Heart left ventricle (tissue), 13 donors: ENCODE measurements around the gene CEP63.

Experiments
- POLR2A ChIP-seq, 2 donors: fragments of 450-650 bp; IDR thresholded peaks; one replicate each; pipeline ENCODE4 v1.6.1; 2017; ENCODE audit warnings: antibody characterized with exemption in 2 of 2, mild to moderate bottlenecking in 2 of 2, moderate library complexity in 2 of 2
- TF ChIP-seq, protein P1 (sequence below), 12 donors: fragments of 200-600 bp; sonication (generic) in 4 of 12; IDR thresholded peaks; one replicate each; pipeline versions ENCODE4 v1.5.0 to v1.8.0; 2018 to 2022; ENCODE audit warnings: antibody characterized with exemption in 12 of 12, mild to moderate bottlenecking in 5 of 12
- donor health status: ischemic (EF 13 %, LVEDD 7.1; RV severe dilation, severe dysfunction).
- donor health status: DM: no; HTN: yes; CAD: no.
- donor health status: DM: no; HTN: no; CAD: no.
- donor health status: ischemic (EF 25% LVEDD 6.9; RV normal size, moderate dysfunction).
- donor health status: ischemic (EF 25% LVEDD 5.7; RV mildly dilated, moderate dysfunction).
- donor health status: ischemic (EF 35%, LVEDD 5.7; RV mildly dilated, moderate dysfunction).
- donor health status: nonischemic (EF 11% LVEDD 7.7; RV severe dilation, severe dysfunction).
- donor health status: DM: yes; HTN: yes; CAD: no.
- donor health status: PGD.
- donor health status: ischemic (EF 29% LVEDD 5.4; RV normal size, mild dysfunction).
- donor health status: nonischemic (EF 23%, LVEDD 6.1; RV moderate dilation, normal function).

- no peak for TF ChIP-seq POLR2A (IDR thresholded peaks at IDR 0.05)
- TF ChIP-seq, protein P1, sequence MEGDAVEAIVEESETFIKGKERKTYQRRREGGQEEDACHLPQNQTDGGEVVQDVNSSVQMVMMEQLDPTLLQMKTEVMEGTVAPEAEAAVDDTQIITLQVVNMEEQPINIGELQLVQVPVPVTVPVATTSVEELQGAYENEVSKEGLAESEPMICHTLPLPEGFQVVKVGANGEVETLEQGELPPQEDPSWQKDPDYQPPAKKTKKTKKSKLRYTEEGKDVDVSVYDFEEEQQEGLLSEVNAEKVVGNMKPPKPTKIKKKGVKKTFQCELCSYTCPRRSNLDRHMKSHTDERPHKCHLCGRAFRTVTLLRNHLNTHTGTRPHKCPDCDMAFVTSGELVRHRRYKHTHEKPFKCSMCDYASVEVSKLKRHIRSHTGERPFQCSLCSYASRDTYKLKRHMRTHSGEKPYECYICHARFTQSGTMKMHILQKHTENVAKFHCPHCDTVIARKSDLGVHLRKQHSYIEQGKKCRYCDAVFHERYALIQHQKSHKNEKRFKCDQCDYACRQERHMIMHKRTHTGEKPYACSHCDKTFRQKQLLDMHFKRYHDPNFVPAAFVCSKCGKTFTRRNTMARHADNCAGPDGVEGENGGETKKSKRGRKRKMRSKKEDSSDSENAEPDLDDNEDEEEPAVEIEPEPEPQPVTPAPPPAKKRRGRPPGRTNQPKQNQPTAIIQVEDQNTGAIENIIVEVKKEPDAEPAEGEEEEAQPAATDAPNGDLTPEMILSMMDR (IDR thresholded peaks at IDR 0.05), result no peak
Measured at GRCh38 chr3:134536781-134537180, 50.9 kb downstream of the CEP63 start.
